ENCODE data around the gene RAB44.

RAB44 gene

GRCh38 chr6:36779227-36779626, 81.6 kb downstream of the RAB44 start:
- no peak overlapping the region for H2AFZ ChIP-seq (ENCODE audit: low read length)
- no peaks in the 10 kb centered on the region for H3K79me2 ChIP-seq (ENCODE audit: insufficient read depth, low read length)
- no peak overlapping the region for H3K4me2 ChIP-seq (ENCODE audit: low read length)
- H3K27ac ChIP-seq (ENCODE audit: low read depth, low read length, poor library complexity, severe bottlenecking): no peak overlapping the region
- H3K9ac ChIP-seq (ENCODE audit: low read length): no peak overlapping the region
- no peaks in the 10 kb centered on the region for H3K36me3 ChIP-seq (ENCODE audit: insufficient read depth, low read length)
- H3K9me2 ChIP-seq (ENCODE audit: low read depth, low read length): no peaks in the 10 kb centered on the region
- no peaks in the 10 kb centered on the region for H4K20me1 ChIP-seq (ENCODE audit: insufficient read depth, low read length)
- H3K9me3 ChIP-seq (ENCODE audit: low read length): no peaks in the 10 kb centered on the region
- TF ChIP-seq CTCF (IDR thresholded peaks at IDR 0.05; ENCODE audit: low read length) (no peak), EZH2 (IDR thresholded peaks at IDR 0.05; ENCODE audit: borderline replicate concordance, low read length) (no peak)
- peaks cover 38% of the 10 kb centered on the region for H3K4me1 ChIP-seq (ENCODE audit: insufficient read depth, low read length, severe bottlenecking)
- H3F3A ChIP-seq (ENCODE audit: insufficient read depth, low read length): no peaks in the 10 kb centered on the region
- no peak overlapping the region for H3K4me3 ChIP-seq (ENCODE audit: low read depth, low read length, poor library complexity, severe bottlenecking)
- H3K27me3 ChIP-seq (ENCODE audit: insufficient read depth, low read length): no peaks in the 10 kb centered on the region

- Histone ChIP-seq H3F3A (ENCODE audit: insufficient read depth, low read length) (no peaks in the 10 kb centered on the region), H3K27me3 (ENCODE audit: insufficient read depth, low read length) (no peaks in the 10 kb centered on the region), H3K4me3 (ENCODE audit: low read depth, low read length, poor library complexity, severe bottlenecking) (no peak overlapping the region), H3K36me3 (ENCODE audit: insufficient read depth, low read length) (no peaks in the 10 kb centered on the region), H3K4me2 (ENCODE audit: low read length) (peak overlapping the region; percentile 44; the same call in 1 of the 2 replicates), H3K79me2 (ENCODE audit: insufficient read depth, low read length) (no peaks in the 10 kb centered on the region), H2AFZ (ENCODE audit: low read length) (no peak overlapping the region), H3K9me3 (ENCODE audit: low read length) (no peaks in the 10 kb centered on the region), H3K9ac (ENCODE audit: low read length) (peak overlapping the region; percentile 18; the same call in 1 of the 2 replicates), H3K4me1 (ENCODE audit: insufficient read depth, low read length, severe bottlenecking) (peaks cover 38% of the 10 kb centered on the region), H3K9me2 (ENCODE audit: low read depth, low read length) (no peaks in the 10 kb centered on the region), H3K27ac (ENCODE audit: low read depth, low read length, poor library complexity, severe bottlenecking) (peak overlapping the region; percentile 69), H4K20me1 (ENCODE audit: insufficient read depth, low read length) (no peaks in the 10 kb centered on the region)
- no peak for TF ChIP-seq EZH2 (IDR thresholded peaks at IDR 0.05; ENCODE audit: borderline replicate concordance, low read length)
- TF ChIP-seq CTCF (IDR thresholded peaks at IDR 0.05; ENCODE audit: low read length): no peak
These were observed 83.0 kb downstream of the RAB44 start for GRCh38 chr6:36780442-36781177.

- peak overlapping the region; percentile 69 for H3K27ac ChIP-seq (ENCODE audit: low read depth, low read length, poor library complexity, severe bottlenecking)
- H3K9ac ChIP-seq (ENCODE audit: low read length): peak overlapping the region; percentile 18; the same call in 1 of the 2 replicates
- no peak overlapping the region for H2AFZ ChIP-seq (ENCODE audit: low read length)
- peaks cover 38% of the 10 kb centered on the region for H3K4me1 ChIP-seq (ENCODE audit: insufficient read depth, low read length, severe bottlenecking)
- no peak overlapping the region for H3K4me3 ChIP-seq (ENCODE audit: low read depth, low read length, poor library complexity, severe bottlenecking)
- no peak for TF ChIP-seq CTCF (IDR thresholded peaks at IDR 0.05; ENCODE audit: low read length)
- TF ChIP-seq EZH2 (IDR thresholded peaks at IDR 0.05; ENCODE audit: borderline replicate concordance, low read length): no peak
- no peaks in the 10 kb centered on the region for H3K27me3 ChIP-seq (ENCODE audit: insufficient read depth, low read length)
- H3F3A ChIP-seq (ENCODE audit: insufficient read depth, low read length): no peaks in the 10 kb centered on the region
- no peaks in the 10 kb centered on the region for H3K9me3 ChIP-seq (ENCODE audit: low read length)
- peak overlapping the region; percentile 44; the same call in 1 of the 2 replicates for H3K4me2 ChIP-seq (ENCODE audit: low read length)
- H3K36me3 ChIP-seq (ENCODE audit: insufficient read depth, low read length): no peaks in the 10 kb centered on the region
- H3K79me2 ChIP-seq (ENCODE audit: insufficient read depth, low read length): no peaks in the 10 kb centered on the region
- no peaks in the 10 kb centered on the region for H4K20me1 ChIP-seq (ENCODE audit: insufficient read depth, low read length)
- no peaks in the 10 kb centered on the region for H3K9me2 ChIP-seq (ENCODE audit: low read depth, low read length)
These were observed 84.0 kb downstream of the RAB44 start for GRCh38 chr6:36781669-36782068.

Data from OCI-LY1 (cell line).